ENCODE data around the gene CREB1. TPM values are rescaled to one million over a fixed set of nuclear protein-coding genes. Genes with fewer than 3 reads are reported as not detected.
"Not testable (repeated sequence)": the region's sequence is repeated elsewhere in the genome, so short reads cannot be mapped to it uniquely, and the experiment has no call there.

The CREB1 gene
- total RNA-seq, 2 donors from 2014 or later: 96.8 to 125 TPM

GRCh38 chr2:207621501-207622039 lies 91.8 kb downstream of the CREB1 start:
- H3K4me3 Mint-ChIP-seq: no peak overlapping the region
- H3K27ac Mint-ChIP-seq: peak overlapping the region in 1 of 2 donors; percentile 3
- ATAC-seq (no peak), DNase-seq (ENCODE audit: low spot score) (no peak)
- no peaks in the 10 kb centered on the region for H3K27me3 Mint-ChIP-seq
- H3K36me3 Mint-ChIP-seq: peaks cover 15% of the 10 kb centered on the region
- H3K4me1 Mint-ChIP-seq (ENCODE audit: low read depth in 2 of 2): peaks cover 24 to 25% of the 10 kb centered on the region in 2 donors
- H3K9me3 Mint-ChIP-seq: no peaks in the 10 kb centered on the region

- H3K4me1 Mint-ChIP-seq (ENCODE audit: low read depth in 2 of 2): peaks cover 27 to 30% of the 10 kb centered on the region in 2 donors
- DNase-seq (ENCODE audit: low spot score) (peak; percentile 76), ATAC-seq (peak; percentile 60 to 68)
Observed at GRCh38 chr2:207624185-207625013, 94.6 kb downstream of the CREB1 start.

GRCh38 chr2:207625014-207625907 lies 95.5 kb downstream of the CREB1 start, which contains the start of gene METTL21A:
METTL21A (minus strand) TSS chr2:207625394; CDS start chr2:207624375, 1,019 bp downstream.
- ATAC-seq (peak; percentile 91 to 93), DNase-seq (ENCODE audit: low spot score) (peak; percentile 96)
- peaks cover 21 to 24% of the 10 kb centered on the region in 2 donors for H3K4me1 Mint-ChIP-seq (ENCODE audit: low read depth in 2 of 2)
- H3K27me3 Mint-ChIP-seq: no peaks in the 10 kb centered on the region
- peak within 1 kb of the TSS; percentile 94 for H3K4me3 Mint-ChIP-seq
- H3K9me3 Mint-ChIP-seq: no peaks in the 10 kb centered on the region
- H3K27ac Mint-ChIP-seq: peak within 1 kb of the TSS; percentile 85 to 87
- H3K36me3 Mint-ChIP-seq: peaks cover 6% of the 10 kb centered on the region

More at GRCh38 chr2:207624185-207625013, 94.6 kb downstream of the CREB1 start:
- Mint-ChIP-seq H3K36me3 (peaks cover 6% of the 10 kb centered on the region), H3K9me3 (no peaks in the 10 kb centered on the region), H3K4me3 (peak overlapping the region; percentile 94), H3K27me3 (no peaks in the 10 kb centered on the region), H3K27ac (peak overlapping the region; percentile 85 to 87)

GRCh38 chr2:207629553-207629952 lies 99.8 kb downstream of the CREB1 start:
- Mint-ChIP-seq H3K27ac (peak overlapping the region in 1 of 2 donors; percentile 23), H3K4me3 (no peak overlapping the region), H3K9me3 (no peaks in the 10 kb centered on the region), H3K36me3 (no peaks in the 10 kb centered on the region), H3K27me3 (no peaks in the 10 kb centered on the region), H3K4me1 (ENCODE audit: low read depth in 2 of 2) (peaks cover 13 to 16% of the 10 kb centered on the region in 2 donors)
- no peak for DNase-seq (ENCODE audit: low spot score)
- ATAC-seq: no peak

GRCh38 chr2:207630491-207630890 lies 100.7 kb downstream of the CREB1 start:
- Mint-ChIP-seq H3K27ac (no peak overlapping the region), H3K4me1 (ENCODE audit: low read depth in 2 of 2) (peaks cover 13 to 16% of the 10 kb centered on the region in 2 donors), H3K27me3 (no peaks in the 10 kb centered on the region), H3K36me3 (no peaks in the 10 kb centered on the region), H3K4me3 (no peak overlapping the region), H3K9me3 (no peaks in the 10 kb centered on the region)
- DNase-seq (ENCODE audit: low spot score) (no peak), ATAC-seq (no peak)

- no peaks in the 10 kb centered on the region for H3K27me3 Mint-ChIP-seq
- H3K4me3 Mint-ChIP-seq: peak overlapping the region; percentile 7
- peak; percentile 74 to 85 for ATAC-seq
- H3K9me3 Mint-ChIP-seq: no peaks in the 10 kb centered on the region
- no peaks in the 10 kb centered on the region for H3K36me3 Mint-ChIP-seq
- H3K27ac Mint-ChIP-seq: peak overlapping the region in 1 of 2 donors; percentile 4
- H3K4me1 Mint-ChIP-seq (ENCODE audit: low read depth in 2 of 2): peaks cover 4 to 7% of the 10 kb centered on the region in 2 donors
- no peak for DNase-seq (ENCODE audit: low spot score)
Observed at GRCh38 chr2:207632575-207633493, 103.1 kb downstream of the CREB1 start.

- Mint-ChIP-seq H3K27me3 (no peaks in the 10 kb centered on the region), H3K4me3 (no peak overlapping the region), H3K9me3 (no peaks in the 10 kb centered on the region), H3K27ac (no peak overlapping the region), H3K4me1 (ENCODE audit: low read depth in 2 of 2) (peaks cover 4 to 6% of the 10 kb centered on the region in 2 donors), H3K36me3 (no peaks in the 10 kb centered on the region)
- DNase-seq (ENCODE audit: low spot score): no peak
- no peak for ATAC-seq
Observed at GRCh38 chr2:207633686-207634085, 103.9 kb downstream of the CREB1 start.

GRCh38 chr2:207635468-207636200 lies 105.9 kb downstream of the CREB1 start:
- no peaks in the 10 kb centered on the region for H3K36me3 Mint-ChIP-seq
- DNase-seq (ENCODE audit: low spot score): no peak
- H3K4me3 Mint-ChIP-seq: no peak overlapping the region
- no peak for ATAC-seq
- peaks cover 4 to 6% of the 10 kb centered on the region in 2 donors for H3K4me1 Mint-ChIP-seq (ENCODE audit: low read depth in 2 of 2)
- no peak overlapping the region for H3K27ac Mint-ChIP-seq
- H3K27me3 Mint-ChIP-seq: no peaks in the 10 kb centered on the region
- peaks cover 3% of the 10 kb centered on the region for H3K9me3 Mint-ChIP-seq

- DNase-seq (ENCODE audit: low spot score); H3K36me3 Mint-ChIP-seq; H3K9me3 Mint-ChIP-seq; H3K27ac Mint-ChIP-seq; H3K4me3 Mint-ChIP-seq; H3K4me1 Mint-ChIP-seq (ENCODE audit: low read depth in 2 of 2); H3K27me3 Mint-ChIP-seq; ATAC-seq: not testable (repeated sequence)
Observed at GRCh38 chr2:207639288-207639687, 109.5 kb downstream of the CREB1 start.

GRCh38 chr2:207640160-207640559 lies 110.4 kb downstream of the CREB1 start:
- ATAC-seq (no peak), DNase-seq (ENCODE audit: low spot score) (no peak)
- H3K4me3 Mint-ChIP-seq: no peak overlapping the region
- no peaks in the 10 kb centered on the region for H3K4me1 Mint-ChIP-seq (ENCODE audit: low read depth in 2 of 2)
- no peaks in the 10 kb centered on the region for H3K36me3 Mint-ChIP-seq
- peaks cover 3% of the 10 kb centered on the region for H3K9me3 Mint-ChIP-seq
- no peak overlapping the region for H3K27ac Mint-ChIP-seq
- H3K27me3 Mint-ChIP-seq: peaks cover 5 to 7% of the 10 kb centered on the region in 2 donors

GRCh38 chr2:207640661-207641060 lies 110.9 kb downstream of the CREB1 start:
- no peak for DNase-seq (ENCODE audit: low spot score)
- Mint-ChIP-seq H3K27me3 (peaks cover 5 to 7% of the 10 kb centered on the region in 2 donors), H3K9me3 (peaks cover 3% of the 10 kb centered on the region), H3K27ac (no peak overlapping the region), H3K36me3 (no peaks in the 10 kb centered on the region), H3K4me1 (ENCODE audit: low read depth in 2 of 2) (no peaks in the 10 kb centered on the region), H3K4me3 (no peak overlapping the region)
- ATAC-seq: no peak

- Mint-ChIP-seq H3K27ac (no peak overlapping the region), H3K9me3 (peaks cover 3% of the 10 kb centered on the region), H3K4me1 (ENCODE audit: low read depth in 2 of 2) (no peaks in the 10 kb centered on the region), H3K36me3 (no peaks in the 10 kb centered on the region), H3K27me3 (peaks cover 5 to 7% of the 10 kb centered on the region in 2 donors), H3K4me3 (no peak overlapping the region)
- ATAC-seq: no peak
- no peak for DNase-seq (ENCODE audit: low spot score)
Observed at GRCh38 chr2:207643892-207644291, 114.1 kb downstream of the CREB1 start.

All from natural killer cell treated with Interleukin-12 subunit alpha and Interleukin-12 subunit beta and Interleukin-15 and Interleukin-18, amount 100 ng/mL, for 72 hours (primary cell).